PC-9 (cell line): ENCODE results near the gene TMEM42. TPM values are rescaled to one million over a fixed set of nuclear protein-coding genes. Genes with fewer than 3 reads are reported as not detected.
"Not testable (repeated sequence)": the region's sequence is repeated elsewhere in the genome, so short reads cannot be mapped to it uniquely, and the experiment has no call there.

Experiments
- BruUV-seq: library from RNA; stranded (reverse); fragments of 400-500 nt; replicated peaks from 2 replicates; lab custom pipeline; 2021; lab: Mats Ljungman, UMichigan
- CTCF ChIA-PET: fragments of 300-600 bp; sonication (Branson Sonifier 250); formaldehyde crosslinking; loops from one replicate; lab custom pipeline; 2022; ENCODE audit warnings: antibody characterized with exemption; lab: Charles Lee
- POLR2A ChIA-PET: fragments of 300-600 bp; sonication (Branson Sonifier 250); formaldehyde crosslinking; loops from one replicate; lab custom pipeline; 2022; ENCODE audit warnings: antibody characterized with exemption; ENCODE audit not compliant: unreplicated experiment; lab: Charles Lee
- DNase-seq, 2 experiments: peaks; one replicate each; pipeline versions ENCODE4 v3.0.0 to v3.0.0-alpha.2; 2015 to 2022; ENCODE audit warnings: mixed read lengths in 1 of 2
- H2AFZ ChIP-seq: fragments of 200-600 bp; sonication (generic); 2 replicates; pipeline ENCODE4 v1.8.1; 2017; ENCODE audit warnings: antibody characterized with exemption
- H3F3A ChIP-seq: fragments of 200-600 bp; sonication (generic); 2 replicates; pipeline ENCODE4 v1.8.1; 2017; ENCODE audit warnings: antibody characterized with exemption, mild to moderate bottlenecking, low read depth; ENCODE audit not compliant: insufficient read depth
- H3K27ac ChIP-seq: fragments of 200-600 bp; sonication (generic); 2 replicates; pipeline ENCODE4 v1.6.1; 2016; ENCODE audit warnings: mixed run types
- H3K27me3 ChIP-seq: fragments of 200-600 bp; sonication (generic); 2 replicates; pipeline ENCODE4 v1.6.1; 2016; ENCODE audit warnings: low read depth, mixed run types; ENCODE audit not compliant: insufficient read depth
- H3K36me3 ChIP-seq: fragments of 200-600 bp; sonication (generic); 2 replicates; pipeline ENCODE4 v1.6.1; 2016; ENCODE audit warnings: low read depth, mixed run types
- H3K4me1 ChIP-seq: fragments of 200-600 bp; sonication (generic); replicated peaks from 2 replicates; pipeline ENCODE4 v1.6.1; 2016; ENCODE audit warnings: mixed run types; ENCODE audit not compliant: insufficient read depth
- H3K4me2 ChIP-seq: fragments of 200-600 bp; sonication (generic); 2 replicates; pipeline ENCODE4 v1.6.1; 2017; ENCODE audit warnings: mixed run types
- H3K4me3 ChIP-seq: fragments of 200-600 bp; sonication (generic); 2 replicates; pipeline ENCODE4 v1.6.1; 2016; ENCODE audit warnings: mixed run types
- H3K79me2 ChIP-seq: fragments of 200-600 bp; sonication (generic); 2 replicates; pipeline ENCODE4 v1.6.1; 2017; ENCODE audit warnings: low read depth, mixed run types
- H3K9me2 ChIP-seq: fragments of 200-600 bp; sonication (generic); 2 replicates; pipeline ENCODE4 v1.8.1; 2017; ENCODE audit warnings: mild to moderate bottlenecking; ENCODE audit not compliant: insufficient read depth
- H3K9me3 ChIP-seq: fragments of 200-600 bp; sonication (generic); 2 replicates; pipeline ENCODE4 v1.8.1; 2016; ENCODE audit warnings: low read depth; ENCODE audit not compliant: insufficient read depth
- H4K20me1 ChIP-seq: fragments of 200-600 bp; sonication (generic); 2 replicates; pipeline ENCODE4 v1.8.1; 2017; ENCODE audit not compliant: insufficient read depth
- EZH2 ChIP-seq: fragments of 200-600 bp; sonication (generic); IDR thresholded peaks from 2 replicates; pipeline ENCODE4 v1.8.0; 2017; ENCODE audit warnings: antibody characterized with exemption, low read depth
- intact Hi-C: fragments of 100-400 bp; cut with micrococcal nuclease; formaldehyde crosslinking; loops from one replicate; pipeline ENCODE4 v1.10.0; 2022; ENCODE audit not compliant: unreplicated experiment
- total RNA-seq: library from RNA; stranded (reverse); gene quantifications from 2 replicates; pipeline ENCODE4 v1.2.3, GENCODE V29; 2021
- TF ChIP-seq, protein P1 (sequence below): fragments of 200-600 bp; sonication (generic); conservative IDR thresholded peaks from 2 replicates; pipeline ENCODE4 v1.6.1; 2017; ENCODE audit warnings: mixed run types, antibody characterized with exemption, mild to moderate bottlenecking, moderate library complexity

Gene TMEM42
- total RNA-seq, 1 experiment from 2014 or later: 18.2 TPM

DNA sequence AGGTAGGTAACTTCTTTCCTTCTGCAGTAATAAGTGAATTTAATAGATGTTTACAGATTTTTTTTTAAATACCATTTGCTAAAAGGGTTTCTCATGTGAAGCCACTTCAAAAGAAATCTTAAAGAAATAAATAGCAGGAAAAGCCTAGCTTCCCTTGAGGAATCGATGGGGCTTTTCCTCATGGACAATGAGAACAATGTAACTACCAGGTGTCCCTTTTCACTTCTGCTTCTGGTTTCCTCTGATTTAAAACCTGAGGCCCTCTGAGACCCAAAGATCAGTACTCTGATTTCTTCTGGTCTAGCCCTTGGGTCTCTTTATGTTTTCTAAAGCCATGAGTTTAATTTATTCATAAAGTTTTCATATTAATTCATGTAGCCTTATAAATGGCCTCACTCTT, 13.1 kb upstream of the TMEM42 start:
- H3F3A ChIP-seq: no peaks in the 10 kb centered on the region
- H3K27ac ChIP-seq: no peak overlapping the region
- H3K4me2 ChIP-seq: no peak overlapping the region
- H3K4me1 ChIP-seq: peaks cover 9% of the 10 kb centered on the region; the same call in 1 of the 2 replicates
- no peaks in the 10 kb centered on the region for H4K20me1 ChIP-seq
- CTCF ChIA-PET: no interaction called here
- intact Hi-C loops: loop anchor here (5.0 kb wide), 1 partner anchor 64 kb away; no protein-coding TSS in a partner anchor
- H3K36me3 ChIP-seq: peaks cover 4% of the 10 kb centered on the region; the same call in 1 of the 2 replicates
- no peaks in the 10 kb centered on the region for H3K27me3 ChIP-seq
- no peaks in the 10 kb centered on the region for H3K9me3 ChIP-seq
- POLR2A ChIA-PET: no interaction called here
- H3K4me3 ChIP-seq: no peak overlapping the region
- no peak overlapping the region for H2AFZ ChIP-seq
- H3K9me2 ChIP-seq: no peaks in the 10 kb centered on the region
- BruUV-seq: no TSS peak
- DNase-seq: no peak
- no peaks in the 10 kb centered on the region for H3K79me2 ChIP-seq
- no peak for TF ChIP-seq EZH2
- TF ChIP-seq, protein P1, sequence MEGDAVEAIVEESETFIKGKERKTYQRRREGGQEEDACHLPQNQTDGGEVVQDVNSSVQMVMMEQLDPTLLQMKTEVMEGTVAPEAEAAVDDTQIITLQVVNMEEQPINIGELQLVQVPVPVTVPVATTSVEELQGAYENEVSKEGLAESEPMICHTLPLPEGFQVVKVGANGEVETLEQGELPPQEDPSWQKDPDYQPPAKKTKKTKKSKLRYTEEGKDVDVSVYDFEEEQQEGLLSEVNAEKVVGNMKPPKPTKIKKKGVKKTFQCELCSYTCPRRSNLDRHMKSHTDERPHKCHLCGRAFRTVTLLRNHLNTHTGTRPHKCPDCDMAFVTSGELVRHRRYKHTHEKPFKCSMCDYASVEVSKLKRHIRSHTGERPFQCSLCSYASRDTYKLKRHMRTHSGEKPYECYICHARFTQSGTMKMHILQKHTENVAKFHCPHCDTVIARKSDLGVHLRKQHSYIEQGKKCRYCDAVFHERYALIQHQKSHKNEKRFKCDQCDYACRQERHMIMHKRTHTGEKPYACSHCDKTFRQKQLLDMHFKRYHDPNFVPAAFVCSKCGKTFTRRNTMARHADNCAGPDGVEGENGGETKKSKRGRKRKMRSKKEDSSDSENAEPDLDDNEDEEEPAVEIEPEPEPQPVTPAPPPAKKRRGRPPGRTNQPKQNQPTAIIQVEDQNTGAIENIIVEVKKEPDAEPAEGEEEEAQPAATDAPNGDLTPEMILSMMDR: no peak

GRCh38 chr3:44856663-44857062, 5.0 kb upstream of the TMEM42 start:
- H3K4me1 ChIP-seq, intact Hi-C loops, DNase-seq, BruUV-seq, H3K79me2 ChIP-seq, H4K20me1 ChIP-seq, H3K4me2 ChIP-seq, H3K4me3 ChIP-seq, H3K27me3 ChIP-seq, H3K9me3 ChIP-seq, H3K36me3 ChIP-seq, CTCF ChIA-PET, H3K9me2 ChIP-seq, H3K27ac ChIP-seq, H2AFZ ChIP-seq, POLR2A ChIA-PET: not testable (repeated sequence)
- peaks cover 16% of the 10 kb centered on the region; the same call in 1 of the 2 replicates for H3F3A ChIP-seq

DNA sequence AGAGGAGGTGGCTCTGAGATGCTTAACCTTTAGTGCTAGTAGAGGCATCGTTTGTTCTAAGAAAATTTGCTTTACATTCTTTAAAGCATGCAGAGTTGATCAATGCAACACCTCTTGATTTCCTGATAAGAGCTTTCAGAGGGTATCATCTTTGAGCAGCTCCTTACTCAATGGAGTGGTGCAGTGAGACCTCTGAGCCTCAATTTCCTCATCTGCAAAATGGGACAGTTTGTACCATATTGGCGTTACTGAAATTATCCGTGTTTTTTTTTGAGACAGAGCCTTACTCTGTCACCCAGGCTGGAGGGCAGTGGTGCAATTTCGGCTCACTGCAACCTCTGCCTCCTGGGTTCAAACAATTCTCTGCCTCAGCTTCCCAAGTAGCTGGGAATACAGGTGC, 1.6 kb upstream of the TMEM42 start:
- Histone ChIP-seq H3K9me2 (no peaks in the 10 kb centered on the region), H3K4me2 (no peak overlapping the region), H4K20me1 (no peaks in the 10 kb centered on the region), H3K4me3 (no peak overlapping the region), H3K9me3 (no peaks in the 10 kb centered on the region), H3K27me3 (no peaks in the 10 kb centered on the region), H3K36me3 (no peaks in the 10 kb centered on the region), H3K27ac (no peak overlapping the region), H3K4me1 (peaks cover 7% of the 10 kb centered on the region), H3K79me2 (0 out of 2 replicates have a peak, but pooled peaks cover 6% of the 10 kb centered on the region), H2AFZ (no peak overlapping the region), H3F3A (peaks cover 16% of the 10 kb centered on the region; the same call in 1 of the 2 replicates)
- ChIA-PET POLR2A (no interaction called here), CTCF (interaction anchor here (0.7 kb wide), 1 partner anchor 13 kb away, joined by 3 read pairs; no protein-coding TSS in a partner anchor)
- intact Hi-C loops: loop anchor here (5.0 kb wide), 1 partner anchor 52 kb away; no protein-coding TSS in a partner anchor
- TF ChIP-seq EZH2: no peak
- TF ChIP-seq, protein P1: no peak
- no TSS peak for BruUV-seq
- no peak for DNase-seq
